Right renal pelvis (tissue), 4 donors: ENCODE results near the gene PTPRD. TPM values are rescaled to one million over a fixed set of nuclear protein-coding genes. Genes with fewer than 3 reads are reported as not detected.

Experiments
- DNase-seq, 4 donors: peaks; one replicate each; pipeline ENCODE4 v3.0.0-alpha.2; 2013; ENCODE audit warnings: low read depth in 4 of 4, low spot score in 3 of 4, missing footprints in 1 of 4
- polyA plus RNA-seq, 4 donors: library from polyadenylated mRNA; unstranded; fragments of 120-200 nt; gene quantifications; one replicate each; pipeline ENCODE4 v1.2.1, GENCODE V29; 2013; ENCODE audit not compliant: insufficient read length in 4 of 4

PTPRD gene
- polyA plus RNA-seq, 4 donors: 105 to 119 (median 108) TPM

DNA sequence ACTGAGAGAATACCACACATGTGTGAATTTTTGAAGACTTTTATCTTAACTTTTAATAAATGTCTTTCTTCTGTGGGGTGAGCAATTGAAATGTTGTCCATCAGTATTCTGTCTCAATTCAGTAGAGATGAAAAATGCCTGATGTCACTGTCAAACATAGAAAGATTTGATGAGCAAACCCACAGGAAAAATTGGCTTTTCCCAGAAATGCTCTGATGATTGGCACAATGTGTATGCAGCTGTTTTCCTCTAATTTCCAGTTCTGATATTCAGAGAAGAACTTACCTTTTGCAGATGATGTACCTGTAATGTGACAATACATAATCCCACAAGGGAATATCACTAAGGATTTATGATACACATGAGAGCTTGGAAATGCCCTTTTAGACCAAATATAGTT is 340.0 kb downstream of the PTPRD start:
- DNase-seq: no peak

DNA sequence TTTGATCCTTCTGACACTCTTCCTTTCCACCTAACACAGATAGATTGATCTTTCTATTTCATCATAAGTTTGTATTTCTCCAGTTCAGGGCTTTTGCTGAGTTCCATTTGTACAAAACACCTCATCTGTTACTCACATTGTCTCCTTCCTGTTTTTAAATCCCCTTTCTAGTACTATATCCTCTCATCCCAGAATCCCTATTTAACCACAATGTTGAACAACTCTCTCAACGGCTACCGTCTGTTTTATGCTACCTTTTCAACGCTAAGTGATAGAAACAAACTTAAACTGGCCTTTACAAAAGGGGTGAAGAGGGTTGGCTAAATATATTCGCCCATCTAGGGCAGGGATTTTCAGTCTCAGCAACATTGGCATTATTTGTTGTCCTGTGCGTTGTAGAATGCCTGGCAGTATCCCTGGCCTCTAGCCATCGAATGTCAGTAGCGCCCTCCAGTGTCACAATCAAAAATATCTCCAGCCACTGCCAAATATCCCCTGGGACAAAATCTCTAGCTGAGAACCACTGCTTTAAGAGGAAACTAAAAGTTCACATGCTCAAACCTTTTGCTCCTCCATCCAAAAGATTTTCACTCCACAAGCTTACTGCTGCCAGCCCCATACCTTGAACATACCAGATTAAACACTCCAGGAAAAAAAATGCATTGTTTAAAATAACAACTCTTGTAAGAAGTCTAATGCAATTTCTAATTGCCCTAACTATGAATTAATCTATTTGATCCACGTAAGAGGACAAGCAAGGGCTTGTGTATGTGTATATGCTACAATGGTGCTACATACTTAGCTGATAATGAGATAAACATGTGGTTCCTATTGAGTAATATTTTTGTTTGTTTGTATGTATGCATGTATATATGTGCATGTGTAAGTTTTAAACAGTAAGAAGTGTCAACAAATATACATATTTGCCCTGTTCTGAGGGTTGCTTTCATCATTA is 344.0 kb downstream of the PTPRD start:
- peak in 2 of 4 donors; percentile 4 to 20 for DNase-seq

DNA sequence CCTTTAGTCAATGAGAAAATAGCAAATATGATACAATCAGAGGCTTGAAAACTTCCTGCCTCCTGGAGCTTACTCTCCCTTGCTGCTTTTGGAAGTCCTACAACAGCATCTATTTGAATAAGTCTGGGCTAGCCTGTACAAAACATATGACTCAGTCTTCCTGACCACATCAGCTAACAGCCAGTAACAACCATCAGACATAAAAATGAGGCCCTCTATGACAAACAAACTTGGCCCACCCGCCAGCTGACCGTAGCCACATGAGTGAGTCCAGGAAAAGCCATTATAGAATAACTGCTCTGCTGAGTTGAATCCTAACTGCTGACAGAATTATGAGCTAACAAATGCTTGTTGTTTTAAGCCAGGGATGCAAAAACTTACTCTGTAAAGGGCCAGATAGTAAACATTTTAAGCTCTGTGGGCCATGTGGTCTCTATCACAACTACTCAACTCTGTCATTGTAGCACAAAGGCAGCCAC is 347.6 kb downstream of the PTPRD start:
- DNase-seq: peak; percentile 12 to 60 (median 48)

DNA sequence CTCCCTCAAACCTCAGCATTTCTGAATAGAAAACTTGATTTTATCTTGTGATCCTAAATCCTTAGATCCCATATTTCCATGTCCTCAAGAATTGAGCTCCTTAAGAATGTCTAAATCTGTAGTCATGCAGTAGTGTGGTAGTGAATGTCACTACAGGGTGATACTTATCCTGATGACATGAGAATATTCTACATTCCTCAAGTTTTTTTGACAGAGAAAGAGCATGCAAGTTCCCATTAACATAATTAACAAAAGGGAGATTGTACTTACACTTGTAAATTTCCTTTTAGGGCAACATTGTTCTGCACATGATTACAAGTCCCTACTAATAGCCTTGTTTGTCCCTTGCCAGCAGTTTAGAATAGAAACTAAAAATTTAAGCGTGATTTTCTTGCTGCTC is 352.3 kb downstream of the PTPRD start:
- no peak for DNase-seq

DNA sequence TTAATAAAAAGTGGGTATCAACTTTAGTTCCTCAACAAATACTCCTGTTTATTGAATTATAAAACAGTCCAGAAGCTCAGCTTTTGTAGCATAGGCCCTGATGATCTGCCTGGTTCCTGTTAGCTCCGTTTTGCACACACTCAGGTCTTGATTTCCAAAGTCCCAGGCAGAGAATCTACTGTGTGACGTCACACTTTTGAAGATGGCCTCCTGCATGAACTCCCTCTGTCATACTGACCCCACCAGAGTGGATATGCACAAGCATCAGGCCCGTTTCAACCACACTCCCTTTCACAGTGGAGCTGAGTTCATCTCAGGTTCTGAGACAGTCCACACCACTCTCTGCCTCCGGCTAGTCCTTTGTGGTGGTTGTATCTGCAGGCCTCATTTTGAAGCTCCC is 353.1 kb downstream of the PTPRD start:
- no peak for DNase-seq

DNA sequence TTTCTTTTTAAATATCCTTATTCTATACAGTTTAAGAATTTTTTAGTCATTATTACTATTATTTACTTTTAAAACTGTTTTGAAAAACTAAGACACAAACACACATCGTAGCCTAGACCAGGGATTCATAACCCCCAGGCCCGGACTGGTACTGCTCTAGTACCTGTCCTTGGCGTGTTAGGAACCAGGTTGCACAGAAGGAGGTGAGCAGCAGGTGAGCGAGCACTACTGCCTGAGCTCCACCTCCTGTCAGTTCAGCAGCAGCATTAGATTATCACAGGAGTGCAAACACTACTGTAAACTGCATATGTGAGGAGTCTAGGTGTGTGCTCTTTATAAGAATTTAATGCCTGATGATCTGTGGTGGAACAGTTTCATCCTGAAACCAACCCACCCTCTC is 357.0 kb downstream of the PTPRD start:
- no peak for DNase-seq

DNA sequence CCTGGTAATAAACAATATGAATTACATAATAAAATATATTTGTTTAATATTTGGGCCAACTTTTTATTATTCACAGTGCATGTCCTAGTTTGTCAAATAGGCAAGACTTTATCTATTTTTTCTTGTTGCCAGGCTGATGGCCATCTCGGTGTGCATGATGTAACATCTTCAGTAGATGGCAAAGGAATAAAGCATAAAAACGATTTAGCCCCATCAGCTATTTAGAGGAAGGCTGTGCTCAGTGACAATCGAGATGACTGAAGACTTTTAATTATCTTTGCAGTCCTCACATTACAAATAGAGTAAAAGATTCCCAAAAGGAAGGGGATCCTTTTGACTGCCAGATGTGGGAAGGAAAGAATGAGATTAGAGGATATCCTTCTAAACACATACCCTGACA is 358.5 kb downstream of the PTPRD start:
- no peak for DNase-seq

DNA sequence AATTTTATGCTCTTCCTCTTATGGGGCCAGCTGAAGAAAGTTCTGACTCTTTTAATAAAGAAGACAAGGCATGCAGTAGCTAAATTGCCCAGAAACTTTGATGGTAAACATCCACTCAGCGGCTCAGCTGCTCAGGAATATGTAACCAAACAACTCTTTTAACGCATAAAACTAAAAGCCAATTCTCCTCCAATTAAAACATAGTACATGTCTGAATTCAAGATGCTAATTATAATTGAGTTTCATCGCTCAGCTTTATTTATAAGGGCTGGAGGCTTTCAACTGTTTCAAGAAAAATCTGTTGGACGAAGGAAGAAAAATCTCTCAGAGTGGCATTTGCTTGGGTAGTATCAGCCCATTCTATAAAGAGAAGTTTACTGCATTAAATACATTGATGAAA is 359.5 kb downstream of the PTPRD start:
- no peak for DNase-seq

DNA sequence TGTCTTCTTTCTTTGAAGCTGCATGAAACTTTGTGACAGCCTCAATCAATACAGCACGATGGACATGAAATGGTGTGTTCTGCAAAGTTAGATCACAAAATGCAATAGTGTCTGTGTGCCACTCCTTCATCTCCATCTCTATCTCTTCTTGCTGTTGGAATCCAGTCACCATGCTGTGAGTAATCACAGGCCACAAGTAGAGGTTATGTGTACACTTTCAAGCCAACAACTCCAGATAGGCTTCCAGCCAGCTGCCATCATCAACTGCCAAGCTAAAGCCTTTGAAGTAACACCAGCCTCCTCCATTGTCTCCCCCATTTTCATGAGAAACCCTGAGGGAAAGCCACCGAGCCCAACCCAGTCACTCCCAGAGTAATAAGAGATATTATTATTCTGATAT is 360.6 kb downstream of the PTPRD start:
- DNase-seq: no peak

DNA sequence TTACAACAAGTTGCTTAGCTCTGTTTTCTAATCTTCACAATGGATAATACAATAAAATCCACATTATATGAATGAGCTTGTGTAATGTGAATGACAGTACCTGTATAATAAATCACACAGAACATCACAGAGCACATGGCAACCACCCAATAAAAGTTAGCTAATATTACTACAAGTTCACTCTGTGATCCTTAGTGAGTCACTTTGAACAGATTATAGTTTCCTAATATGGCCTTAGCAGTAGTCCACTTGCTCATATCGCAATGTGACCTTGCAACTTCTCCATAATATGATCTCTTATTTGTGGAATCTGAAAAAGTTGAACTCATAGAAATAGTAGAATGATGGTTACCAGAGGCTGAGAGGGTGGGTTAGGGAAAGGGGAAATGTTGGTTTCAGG is 361.3 kb downstream of the PTPRD start:
- no peak for DNase-seq

DNA sequence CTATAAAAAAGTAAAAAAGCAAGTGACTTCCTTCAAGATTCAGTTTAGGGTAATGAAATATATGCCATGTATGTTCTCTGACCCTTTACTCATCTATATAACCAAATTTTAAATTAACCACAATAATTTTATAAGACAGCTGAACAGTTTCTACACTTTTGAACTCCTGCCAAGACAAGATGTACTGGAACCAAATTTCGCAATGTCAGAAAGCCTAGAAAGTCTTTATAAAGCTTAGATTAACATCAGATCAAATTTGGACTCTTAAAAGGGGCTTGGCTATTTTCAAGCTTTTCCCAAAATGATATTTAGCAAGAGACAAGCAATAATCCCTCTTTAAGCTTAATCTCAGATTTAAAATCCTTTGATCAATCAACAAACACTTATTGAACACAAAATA is 362.6 kb downstream of the PTPRD start:
- no peak for DNase-seq

DNA sequence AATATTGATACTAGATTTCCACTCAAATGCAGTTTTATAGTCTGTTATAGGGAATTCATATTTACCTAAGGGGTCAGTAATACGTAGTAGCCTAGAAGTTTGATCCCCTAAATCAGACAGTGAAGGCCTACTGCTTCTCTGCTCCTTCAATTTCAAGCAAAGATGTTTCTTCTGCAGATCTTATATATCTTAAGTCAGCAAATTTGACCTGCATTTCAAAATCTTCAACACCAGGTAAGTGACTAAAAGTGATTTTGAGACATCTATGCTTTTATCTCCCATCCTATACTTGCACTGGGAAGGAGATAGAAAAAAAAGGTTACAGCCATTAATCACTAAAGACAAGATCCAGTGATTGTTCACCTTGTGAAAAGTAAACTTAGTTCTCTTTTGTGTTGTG is 363.9 kb downstream of the PTPRD start:
- no peak for DNase-seq

DNA sequence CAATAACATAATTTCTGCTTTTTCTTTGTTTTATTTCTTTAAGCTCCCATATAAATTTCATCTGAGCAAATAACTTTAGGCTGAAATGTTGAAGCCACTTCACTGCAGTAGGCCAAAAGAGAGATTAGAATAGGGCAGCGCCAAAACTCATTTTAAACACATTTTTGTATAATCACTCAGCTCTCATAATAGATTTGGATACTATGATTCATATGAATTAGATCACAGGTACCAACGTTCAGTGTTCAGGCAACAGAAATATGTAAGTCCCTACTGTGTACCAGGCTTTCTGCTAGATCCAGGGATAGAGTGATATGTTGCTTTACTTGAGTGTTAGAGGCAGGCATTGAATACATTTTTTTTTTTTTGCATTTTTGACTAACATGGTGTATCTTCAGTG is 370.5 kb downstream of the PTPRD start:
- DNase-seq: no peak

DNA sequence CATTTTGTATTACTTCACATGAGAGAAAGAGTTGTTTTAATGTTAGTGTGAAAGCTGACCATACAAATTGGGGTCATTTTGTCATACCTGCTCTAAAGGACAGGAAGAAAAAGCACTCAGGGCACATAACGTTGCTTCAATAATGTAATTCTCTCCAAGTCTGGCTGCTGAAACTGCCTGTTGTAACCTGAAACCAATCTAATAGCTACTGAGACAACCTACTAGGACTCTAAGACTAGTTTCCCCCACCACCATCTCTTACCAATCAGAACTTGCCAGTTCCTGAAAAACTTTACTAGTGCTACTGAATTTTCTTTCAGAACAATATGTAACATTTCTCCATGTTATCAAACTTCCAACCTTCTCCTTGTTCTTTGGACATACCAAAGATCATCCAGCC is 374.7 kb downstream of the PTPRD start:
- no peak for DNase-seq

DNA sequence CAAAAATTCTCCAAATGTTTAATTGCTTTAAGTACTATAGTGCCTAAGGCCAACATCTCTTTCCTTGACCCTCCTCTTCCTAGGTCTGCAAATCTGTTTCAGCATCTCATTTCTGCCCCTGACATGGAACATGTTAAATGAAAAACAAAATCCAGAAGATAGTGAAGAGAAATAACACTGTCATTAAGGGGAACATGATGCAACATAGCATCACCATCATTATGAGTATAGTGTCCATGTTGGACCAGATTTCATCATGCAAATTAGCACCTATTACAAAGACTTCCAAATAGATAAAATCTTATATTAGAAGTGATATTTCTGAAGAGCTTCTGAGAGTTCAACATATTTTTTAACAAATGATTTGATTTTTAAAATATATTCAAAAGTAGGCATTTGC is 375.2 kb downstream of the PTPRD start:
- DNase-seq: no peak

DNA sequence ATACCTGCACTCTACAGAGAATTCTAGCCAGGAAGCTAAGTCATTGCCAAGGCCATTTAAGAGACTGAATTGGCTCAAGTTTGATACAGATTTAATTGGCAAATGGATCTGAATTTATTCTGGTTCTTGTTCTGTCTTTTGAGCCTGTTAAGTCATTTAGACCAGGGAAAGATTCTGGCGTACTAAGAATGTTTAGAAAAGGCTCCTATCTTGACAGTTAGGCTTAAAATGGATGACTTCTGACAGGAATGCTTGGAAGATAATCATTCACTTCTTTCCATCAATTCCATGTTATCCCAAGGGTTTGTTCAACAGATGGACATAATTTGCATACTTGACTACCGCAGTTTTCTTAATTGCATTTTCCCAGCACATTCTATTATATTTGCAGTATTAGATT is 376.6 kb downstream of the PTPRD start:
- no peak for DNase-seq

DNA sequence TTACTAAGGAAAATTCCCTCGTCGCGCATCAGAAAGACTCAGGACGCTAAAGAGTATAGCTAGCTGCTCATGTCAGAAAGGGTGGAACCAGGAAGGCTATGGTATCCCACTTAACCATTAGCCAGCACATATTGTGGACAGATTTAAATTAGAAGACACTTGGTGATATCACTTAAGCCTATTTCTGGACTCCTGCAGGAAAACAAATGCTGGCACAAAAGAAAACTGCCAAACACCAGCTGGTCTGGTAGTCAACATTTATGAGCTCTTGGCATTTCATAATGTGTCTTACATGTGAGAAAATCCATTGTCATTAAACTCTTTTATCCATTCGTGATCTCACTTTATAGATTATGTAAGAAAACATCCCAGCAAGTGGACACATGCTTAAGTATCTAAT is 377.4 kb downstream of the PTPRD start:
- no peak for DNase-seq

DNA sequence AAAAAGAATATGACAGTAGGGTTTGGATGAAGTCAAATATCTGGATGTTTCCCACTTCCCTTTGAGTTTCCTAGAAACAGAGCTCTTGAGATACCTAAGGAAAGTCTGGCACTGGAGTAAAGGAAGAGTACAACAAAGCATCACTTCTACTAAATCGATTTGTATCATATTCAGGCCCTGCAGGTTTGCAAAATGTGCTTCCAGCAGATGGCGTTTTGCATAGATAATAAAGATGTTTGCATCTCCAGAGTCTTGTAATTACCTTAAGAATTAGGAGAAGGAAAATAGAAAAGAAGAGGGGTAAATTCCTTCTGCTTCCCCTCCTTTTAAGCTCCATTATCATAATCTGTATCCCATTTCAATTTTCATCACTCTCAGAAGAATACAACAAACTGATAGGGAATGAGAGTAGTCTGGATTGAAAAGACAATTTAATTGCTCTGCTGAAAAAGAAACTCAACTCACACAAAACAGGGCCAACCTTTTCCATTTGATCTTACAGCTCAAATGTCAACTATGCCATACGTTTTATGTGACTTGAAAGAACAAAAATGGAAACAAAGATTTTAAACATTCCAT is 380.4 kb downstream of the PTPRD start:
- DNase-seq: no peak

DNA sequence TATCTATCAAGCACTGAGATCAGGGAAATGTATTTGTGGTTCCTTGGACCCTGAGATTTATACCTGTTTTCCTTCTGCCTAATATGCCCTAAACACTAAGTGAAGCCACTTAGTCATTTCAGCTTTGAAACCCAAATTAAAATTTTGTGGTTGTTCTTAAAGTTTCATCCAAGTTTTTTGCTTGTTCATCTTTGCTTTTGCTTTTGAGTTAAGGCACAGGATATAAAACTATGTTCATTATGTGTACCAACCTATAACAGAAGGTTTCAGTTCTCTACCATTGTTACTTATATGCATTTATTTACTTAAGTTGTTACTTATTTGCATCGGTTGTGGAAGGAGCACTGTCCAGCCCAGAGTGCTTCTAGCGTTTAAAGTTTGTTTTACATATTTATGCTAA is 382.3 kb downstream of the PTPRD start:
- no peak for DNase-seq

DNA sequence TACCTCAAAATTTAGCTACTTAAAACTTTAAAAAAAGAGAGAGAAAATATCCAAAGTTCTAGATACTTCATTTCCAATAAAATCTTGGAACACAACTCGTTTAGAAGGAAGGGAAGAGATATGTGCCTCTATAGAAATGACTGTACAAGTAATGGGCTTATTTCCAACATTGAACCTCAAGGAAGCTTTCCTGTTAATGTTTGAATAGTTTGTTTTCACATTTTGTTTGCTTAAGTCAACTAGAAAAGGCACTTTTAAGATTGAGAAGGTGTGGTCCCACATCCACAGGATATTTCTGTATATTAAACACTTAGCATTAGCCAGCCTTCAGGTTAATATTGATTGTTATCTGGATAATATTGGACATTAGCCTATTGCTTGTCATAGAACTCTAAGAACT is 384.7 kb downstream of the PTPRD start:
- DNase-seq: no peak

DNA sequence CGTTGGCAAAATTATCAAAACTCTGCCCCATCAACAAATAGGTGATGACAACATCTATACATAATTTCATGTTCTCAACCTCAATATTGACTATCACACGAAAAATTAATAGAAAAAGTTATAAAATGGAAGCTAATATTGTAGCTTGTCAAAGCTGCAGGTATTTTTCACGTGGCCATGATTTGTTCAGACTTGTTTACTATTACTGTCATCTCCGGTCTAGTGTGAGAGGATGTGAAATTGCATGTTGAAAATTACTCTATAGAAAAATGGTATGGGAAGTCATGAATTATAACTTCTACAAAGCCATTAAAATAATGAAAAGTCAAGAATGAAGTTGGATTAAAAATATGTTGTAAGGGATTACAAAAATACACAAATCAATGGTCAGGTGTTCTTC is 385.8 kb downstream of the PTPRD start:
- no peak for DNase-seq

DNA sequence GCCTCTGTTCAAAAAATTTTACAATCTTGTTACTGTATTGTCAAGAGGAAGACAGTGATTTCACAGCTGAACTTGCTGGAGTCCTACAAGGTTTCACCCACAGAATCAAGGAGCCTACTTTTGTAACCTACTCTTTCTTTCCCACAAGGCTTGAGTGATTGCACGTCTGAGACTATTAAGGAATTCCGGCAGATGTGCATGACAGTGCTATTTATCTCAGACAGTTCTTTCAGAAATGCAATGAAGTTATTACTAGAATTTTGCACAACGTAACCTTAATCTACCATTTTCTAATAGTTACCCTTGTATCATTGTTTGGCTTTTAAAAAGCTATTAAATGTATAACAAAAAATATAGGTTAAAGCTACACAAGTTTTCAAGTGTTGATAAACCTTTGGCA is 400.1 kb downstream of the PTPRD start:
- DNase-seq: no peak
